Activated T-helper 9 cell treated with anti-CD3 and anti-CD28 coated beads, Interleukin-2, amount 50 U/mL, for 16 hours (primary cell): ENCODE results near the gene TXNDC11.

Source experiments
- DNase-seq: peaks from one replicate; pipeline ENCODE4 v3.0.0-alpha.2; 2020; ENCODE audit warnings: low read depth

TXNDC11 gene

GRCh38 chr16:11630046-11630767 is 112.5 kb downstream of the TXNDC11 start:
- no peak for DNase-seq
